Measurements from ENCODE around the gene NUTM2F. TPM values are rescaled to one million over a fixed set of nuclear protein-coding genes. Genes with fewer than 3 reads are reported as not detected.

NUTM2F gene
- total RNA-seq, 1 experiment from 2014 or later, result not detected

DNA sequence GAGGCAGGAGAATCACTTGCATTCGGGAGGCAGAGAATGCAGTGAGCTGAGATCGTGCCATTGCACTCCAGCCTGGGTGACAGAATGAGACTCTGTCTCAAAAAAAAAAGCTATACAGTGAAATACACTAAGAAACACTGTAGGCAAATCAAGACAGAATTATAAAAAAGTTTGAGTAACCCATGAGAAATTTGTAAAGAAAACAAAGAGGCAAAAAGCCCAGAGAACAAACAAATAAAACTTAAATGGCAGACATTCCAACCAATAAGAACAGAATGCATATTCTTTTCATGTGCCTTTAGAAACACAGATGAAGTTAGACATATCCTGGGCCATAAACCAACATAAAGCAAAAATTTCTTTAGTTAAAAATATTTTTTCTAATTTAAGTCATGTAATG is 38.8 kb downstream of the NUTM2F start:
- Histone ChIP-seq H3K23me2 (ENCODE audit: insufficient read length, low read depth, low read length, poor library complexity, severe bottlenecking) (no peaks in the 10 kb centered on the region), H4K91ac (ENCODE audit: insufficient read length, low read depth, low read length) (no peak overlapping the region), H3K23ac (ENCODE audit: insufficient read length, low read depth, low read length) (no peak overlapping the region), H2BK12ac (ENCODE audit: insufficient read length, low read depth, low read length) (no peak overlapping the region), H3K9ac (ENCODE audit: extremely low read depth, insufficient read length, low read length) (no peak overlapping the region), H2BK15ac (ENCODE audit: low read depth, low read length) (no peak overlapping the region), H3K4ac (ENCODE audit: low read depth, low read length) (no peak overlapping the region), H4K8ac (replicated peaks; ENCODE audit: insufficient read length, low read depth, low read length) (no peak overlapping the region), H3K4me2 (ENCODE audit: insufficient read depth, insufficient read length, low read length) (no peak overlapping the region), H3K79me2 (ENCODE audit: insufficient read depth, low read length) (no peaks in the 10 kb centered on the region), H2AK5ac (ENCODE audit: insufficient read length, low read length) (no peak overlapping the region), H4K20me1 (ENCODE audit: control insufficient read depth, insufficient read depth, insufficient read length) (no peaks in the 10 kb centered on the region), H3K9me3 (ENCODE audit: control insufficient read depth, low read depth, low read length) (no peaks in the 10 kb centered on the region), H2BK5ac (ENCODE audit: insufficient read length, low read length) (no peak overlapping the region), H3K4me1 (ENCODE audit: insufficient read depth, low read length) (no peaks in the 10 kb centered on the region), H4K5ac (ENCODE audit: insufficient read length, low read depth, low read length) (no peak overlapping the region), H2BK20ac (ENCODE audit: low read depth, low read length, poor library complexity, severe bottlenecking) (no peak overlapping the region), H2BK120ac (ENCODE audit: low read depth, low read length, poor library complexity, severe bottlenecking) (no peak overlapping the region), H3K79me1 (ENCODE audit: insufficient read depth, low read depth, low read length, poor library complexity, severe bottlenecking) (no peaks in the 10 kb centered on the region), H3K56ac (ENCODE audit: insufficient read length, low read depth, low read length) (no peak overlapping the region), H3K14ac (ENCODE audit: insufficient read depth, low read length) (no peak overlapping the region), H2AFZ (ENCODE audit: low read length) (no peak overlapping the region), H3K18ac (ENCODE audit: insufficient read length, low read depth, low read length) (no peak overlapping the region), H3K27ac (ENCODE audit: insufficient read length, low read depth, low read length) (no peak overlapping the region), H3K27me3 (ENCODE audit: insufficient read depth, low read length) (no peaks in the 10 kb centered on the region), H3T11ph (ENCODE audit: low read length) (no peak overlapping the region)
- no peak for TF ChIP-seq CTCF (conservative IDR thresholded peaks at IDR 0.05)
- no peak for DNase-seq
- Mint-ChIP-seq H3K4me3 (no peak overlapping the region), H3K36me3 (ENCODE audit: insufficient read depth in 1 of 3, low read depth in 3 of 3) (peaks cover 25 to 45% (median 37%) of the 10 kb centered on the region in 3 experiments), H3K9me3 (peaks cover 3 to 5% of the 10 kb centered on the region in 2 experiments; a peak in 4 of 5 replicates), H3K27ac (no peak overlapping the region), H3K27me3 (ENCODE audit: low read depth) (no peaks in the 10 kb centered on the region), H3K4me1 (no peaks in the 10 kb centered on the region)
- no CpG with 5 or more reads among the region's 2 CpGs for WGBS (ENCODE audit: extremely low coverage, insufficient read length, low lambda C conversion rate)
